GM19328 (cell line): ENCODE data around the gene LPCAT3.

ENCODE experiments used
- ATAC-seq: cut with Tn5 transposase; IDR thresholded peaks from one replicate; pipeline ENCODE4 v1.9.1; 2021; ENCODE audit warnings: mild to moderate bottlenecking, moderate library complexity; ENCODE audit not compliant: unreplicated experiment

Gene LPCAT3

DNA sequence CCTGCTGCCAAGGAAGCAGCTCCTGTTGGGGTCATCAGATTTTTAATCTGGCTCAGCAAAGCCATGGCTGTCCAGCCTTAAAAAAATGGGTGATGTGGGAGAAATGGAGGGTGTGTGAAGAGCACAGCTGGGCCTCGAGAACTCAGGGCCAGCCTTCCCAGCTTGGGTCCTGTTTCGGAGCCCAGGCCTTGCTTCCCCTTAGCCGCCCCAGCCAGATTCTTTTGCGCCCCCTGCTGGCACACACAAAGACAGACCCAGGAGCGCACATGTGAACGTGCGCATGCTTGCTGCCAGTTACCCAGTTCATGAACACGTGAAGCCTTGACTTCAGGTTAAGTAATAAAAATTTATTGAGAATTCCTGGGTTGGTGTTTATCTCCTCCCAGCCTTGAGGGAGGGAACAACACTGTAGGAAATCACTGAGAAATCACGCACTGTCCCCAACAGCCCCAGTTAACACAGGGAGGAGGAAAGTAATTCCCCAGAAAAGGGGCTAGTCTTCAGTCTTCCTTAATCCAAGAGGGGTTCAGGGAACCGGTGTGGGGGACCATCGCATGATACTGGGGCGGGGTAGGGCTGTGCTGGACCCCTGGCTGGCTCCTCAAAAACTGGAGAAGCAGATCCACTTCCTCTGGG lies 53.1 kb downstream of the LPCAT3 start:
- no peak for ATAC-seq

- no peak for ATAC-seq
Measured at GRCh38 chr12:6964605-6965025, 53.7 kb downstream of the LPCAT3 start.

DNA sequence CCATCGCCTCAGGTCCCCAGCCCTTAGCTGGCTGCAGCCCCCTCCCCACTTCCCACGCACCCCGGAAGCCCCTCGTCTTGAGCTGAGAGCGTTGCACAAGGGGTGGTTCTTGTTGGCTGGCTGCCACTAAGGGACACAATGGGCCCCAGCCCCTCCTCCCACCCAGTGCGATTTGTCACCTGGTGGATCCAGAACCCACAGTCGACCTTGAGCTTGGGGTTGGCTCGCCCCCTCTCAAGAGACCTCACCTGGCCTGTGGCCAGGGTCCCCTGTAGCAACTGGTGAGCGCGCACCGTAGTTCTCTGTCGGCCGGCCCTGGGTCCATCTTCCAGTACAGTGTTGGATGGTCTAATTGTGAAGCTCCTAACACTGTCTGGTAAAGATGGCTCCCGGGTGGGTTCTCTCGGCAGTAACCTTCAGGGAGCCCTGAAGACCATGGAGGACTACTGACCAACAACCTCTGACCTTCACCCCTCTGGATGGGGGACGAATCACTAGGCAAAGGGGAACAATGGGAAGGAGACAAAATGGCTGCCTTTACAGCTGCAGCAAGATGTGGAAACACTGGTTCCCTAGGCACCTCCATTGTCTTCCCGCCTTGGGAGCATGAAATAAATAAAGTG lies 54.4 kb downstream of the LPCAT3 start:
- ATAC-seq, result no peak

DNA sequence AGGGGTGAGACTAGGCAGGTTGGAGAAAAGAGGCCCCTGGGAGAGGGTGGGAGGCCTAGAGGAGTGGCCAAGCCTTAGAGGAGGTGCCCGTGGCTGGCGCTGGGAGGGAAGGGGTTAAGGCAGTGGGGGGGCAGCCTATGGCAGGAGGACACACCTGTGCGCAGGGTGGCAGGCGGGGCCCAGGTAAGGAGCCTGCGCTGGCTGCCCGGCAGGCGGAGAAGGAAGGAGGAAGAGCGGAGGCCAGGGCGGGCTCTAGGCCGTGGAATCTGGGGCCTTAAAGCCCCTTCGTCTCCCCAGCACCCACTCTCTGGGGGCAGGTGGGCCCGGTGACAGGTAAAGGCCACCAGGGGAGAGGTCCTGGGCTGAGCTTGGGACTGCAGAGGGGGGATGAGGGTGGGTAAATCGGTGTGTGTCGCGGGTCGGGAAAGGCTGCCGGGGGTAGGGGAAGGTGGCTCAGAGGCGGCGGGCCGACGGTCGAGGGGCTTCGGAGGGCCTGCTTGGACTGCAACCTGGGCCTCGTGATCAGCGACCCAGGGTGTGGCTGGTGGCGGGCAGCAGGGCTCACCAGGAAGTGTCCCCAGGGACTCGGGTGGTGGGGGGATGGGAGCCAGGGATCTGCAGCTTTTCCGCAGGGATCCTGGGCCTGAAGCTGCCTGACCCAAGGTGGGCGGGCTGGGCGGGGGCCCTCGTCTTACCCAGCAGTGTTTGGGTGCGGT lies 55.1 kb downstream of the LPCAT3 start:
- ATAC-seq, result no peak

- no peak for ATAC-seq
Measured at GRCh38 chr12:6962285-6963015, 55.8 kb downstream of the LPCAT3 start.

DNA sequence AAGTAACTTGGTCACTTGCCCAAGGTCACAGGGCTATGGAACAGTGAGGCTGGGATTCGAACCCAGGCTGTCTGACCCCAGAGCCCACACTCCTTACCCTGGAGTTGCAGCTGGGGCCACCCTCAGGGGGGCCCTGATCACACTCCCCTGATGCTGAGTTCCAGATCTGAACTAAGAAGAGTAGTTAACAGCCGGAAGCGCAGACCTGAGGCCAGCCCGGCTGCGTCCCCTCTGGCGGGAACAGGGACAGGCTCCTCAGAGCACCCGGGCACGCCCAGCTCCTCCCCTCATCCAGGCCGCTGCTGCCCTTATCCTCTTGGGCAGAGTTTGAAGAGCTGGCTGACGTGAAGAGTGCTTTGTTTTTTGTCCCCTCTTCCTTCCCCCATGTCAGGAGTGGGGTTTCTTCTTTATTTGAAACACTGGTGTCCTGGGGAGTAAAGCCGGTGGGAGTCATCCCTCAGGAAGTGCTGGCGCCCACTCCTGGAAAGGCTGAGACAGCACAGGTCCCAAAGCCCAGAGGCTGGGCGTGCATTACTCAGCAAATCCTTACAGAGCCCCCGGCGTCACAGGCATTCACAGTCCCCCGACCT lies 56.5 kb downstream of the LPCAT3 start:
- no peak for ATAC-seq

DNA sequence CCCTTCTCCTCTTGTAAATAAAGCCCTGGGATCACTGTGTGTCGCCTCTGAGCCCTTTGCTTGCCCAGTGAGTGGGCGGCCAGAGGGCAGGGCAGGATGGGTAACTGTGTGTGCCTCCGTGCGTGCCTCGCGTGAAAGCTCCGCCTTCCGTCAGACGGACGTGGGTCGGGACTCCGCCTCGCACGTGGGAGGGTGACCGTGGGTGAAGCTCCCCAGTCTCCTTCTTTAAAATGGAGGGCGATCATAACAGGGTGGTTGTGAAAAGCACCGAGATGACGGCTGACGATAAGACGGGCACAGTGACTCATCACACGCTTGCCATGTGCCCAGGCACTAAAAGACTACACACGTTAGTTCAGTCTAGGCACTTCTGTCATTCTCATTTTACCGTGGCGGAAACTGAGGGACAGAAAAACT lies 57.0 kb downstream of the LPCAT3 start:
- no peak for ATAC-seq

DNA sequence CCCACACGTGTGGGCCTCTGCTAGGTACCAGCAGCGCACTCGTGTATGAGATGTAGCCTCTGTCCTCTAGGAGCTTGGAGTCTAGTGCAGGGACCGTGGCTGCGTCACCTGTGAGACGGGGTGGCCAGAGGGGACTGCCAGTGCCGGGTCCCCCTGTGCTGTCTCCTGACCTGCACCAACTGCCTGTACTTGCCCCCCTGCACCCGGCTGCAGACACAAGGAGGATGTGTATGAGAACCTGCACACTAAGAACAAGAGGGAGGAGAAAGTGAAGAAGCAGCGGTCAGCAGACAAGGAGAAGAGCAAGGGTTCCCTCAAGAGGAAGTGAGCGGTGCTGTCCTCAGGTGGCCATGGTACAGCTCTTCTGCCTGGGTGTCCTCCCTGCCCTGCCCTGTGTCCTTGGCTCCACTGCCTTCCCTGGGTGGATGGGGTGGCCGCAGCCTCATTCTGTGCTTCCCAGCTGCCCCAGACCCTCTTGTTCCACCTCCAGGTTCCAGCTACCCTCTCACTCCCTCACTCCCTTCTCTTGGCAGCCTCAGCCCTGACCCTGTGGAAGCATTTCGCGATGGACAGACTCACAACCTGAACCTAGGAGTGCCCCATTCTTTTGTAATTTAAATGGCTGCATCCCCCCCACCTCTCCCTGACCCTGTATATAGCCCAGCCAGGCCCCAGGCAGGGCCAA lies 57.5 kb downstream of the LPCAT3 start:
- no peak for ATAC-seq

DNA sequence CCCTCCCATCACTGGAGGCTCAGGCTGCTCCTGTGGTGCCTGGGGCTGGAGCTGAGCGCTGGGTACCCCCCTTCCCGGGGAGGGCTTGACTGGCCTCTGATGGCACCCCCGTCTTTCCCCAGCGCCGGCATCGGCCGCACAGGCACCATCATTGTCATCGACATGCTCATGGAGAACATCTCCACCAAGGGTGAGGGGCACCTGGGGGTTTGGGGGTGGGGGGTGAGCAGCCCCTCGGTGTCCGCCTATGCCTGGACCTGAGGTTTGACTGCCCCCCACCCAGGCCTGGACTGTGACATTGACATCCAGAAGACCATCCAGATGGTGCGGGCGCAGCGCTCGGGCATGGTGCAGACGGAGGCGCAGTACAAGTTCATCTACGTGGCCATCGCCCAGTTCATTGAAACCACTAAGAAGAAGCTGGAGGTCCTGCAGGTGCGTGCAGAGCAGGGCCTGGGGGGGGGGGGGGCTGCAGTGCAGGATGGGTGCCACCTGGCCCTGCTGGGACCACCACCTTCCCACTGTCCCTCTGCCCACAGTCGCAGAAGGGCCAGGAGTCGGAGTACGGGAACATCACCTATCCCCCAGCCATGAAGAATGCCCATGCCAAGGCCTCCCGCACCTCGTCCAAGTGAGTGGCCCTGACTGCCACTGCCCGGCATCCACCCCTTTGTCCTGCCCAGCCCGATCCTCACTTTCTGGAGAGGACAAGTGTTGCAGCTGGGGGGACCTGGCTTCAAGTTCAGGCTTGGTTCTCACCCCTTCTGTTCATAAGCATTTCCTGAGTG lies 58.3 kb downstream of the LPCAT3 start:
- ATAC-seq, result no peak

- ATAC-seq, result peak; percentile 43
Measured at GRCh38 chr12:6959058-6959804, 59.0 kb downstream of the LPCAT3 start.

GRCh38 chr12:6958609-6959057 lies 59.6 kb downstream of the LPCAT3 start:
- no peak for ATAC-seq

DNA sequence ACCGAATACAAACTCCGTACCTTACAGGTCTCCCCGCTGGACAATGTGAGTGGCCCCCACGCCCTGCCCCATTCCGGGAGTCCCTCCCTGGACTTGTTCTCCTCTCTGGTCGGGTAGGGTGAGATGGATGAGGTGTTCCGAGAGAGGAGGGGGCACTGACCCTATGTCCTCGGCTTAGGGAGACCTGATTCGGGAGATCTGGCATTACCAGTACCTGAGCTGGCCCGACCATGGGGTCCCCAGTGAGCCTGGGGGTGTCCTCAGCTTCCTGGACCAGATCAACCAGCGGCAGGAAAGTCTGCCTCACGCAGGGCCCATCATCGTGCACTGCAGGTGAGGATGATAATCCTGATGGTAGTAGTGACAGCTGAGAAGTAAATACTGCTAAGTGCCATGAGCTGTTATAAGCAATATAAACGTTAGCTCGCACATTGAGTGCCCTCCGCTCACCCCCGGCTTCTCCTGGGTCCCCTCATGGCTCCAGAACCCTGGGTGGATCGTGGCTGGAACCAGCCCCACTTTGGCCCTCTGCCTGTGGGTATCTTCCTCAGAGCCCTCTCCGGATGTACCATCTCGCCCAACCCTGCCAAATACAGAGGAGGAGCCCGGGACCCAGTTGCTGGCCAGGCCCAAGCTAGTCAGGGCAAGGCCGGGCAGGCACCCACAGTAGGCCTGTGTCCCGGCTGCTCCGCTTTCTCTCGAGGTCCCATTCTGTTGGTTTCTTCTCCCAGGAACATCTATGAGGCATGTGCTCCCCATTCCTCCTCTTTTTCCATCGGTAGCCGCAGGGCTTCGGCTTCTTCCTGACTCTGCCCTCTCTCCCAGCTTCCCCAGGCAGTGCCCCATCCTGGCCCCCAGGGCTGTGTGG lies 60.3 kb downstream of the LPCAT3 start:
- no peak for ATAC-seq

DNA sequence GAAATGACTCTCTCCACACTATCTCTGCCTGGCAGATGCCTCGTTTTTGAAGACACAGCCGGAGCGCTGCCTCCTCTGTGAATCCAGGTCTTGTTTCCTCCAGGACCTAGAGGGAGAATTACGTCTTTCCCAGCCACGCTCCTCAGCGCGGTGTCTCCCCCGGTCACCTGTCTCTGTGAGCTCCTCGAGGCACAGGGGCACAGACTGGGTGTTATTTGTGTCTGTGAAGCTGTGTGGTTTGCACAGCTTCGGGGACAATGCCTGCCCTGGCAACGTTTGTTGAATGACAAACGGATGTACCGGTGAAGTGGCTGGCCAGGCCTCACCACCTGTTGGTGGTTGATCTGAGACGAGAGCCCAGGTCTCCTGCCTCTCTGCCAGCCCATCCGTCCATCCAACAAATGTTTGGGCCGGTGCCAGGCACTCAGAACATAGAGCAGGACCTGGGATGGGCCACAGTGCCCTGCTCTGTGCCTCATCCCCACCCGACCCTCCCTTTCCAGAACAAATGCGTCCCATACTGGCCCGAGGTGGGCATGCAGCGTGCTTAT lies 61.0 kb downstream of the LPCAT3 start:
- no peak for ATAC-seq

GRCh38 chr12:6956021-6956727 lies 62.1 kb downstream of the LPCAT3 start:
- ATAC-seq, result no peak

DNA sequence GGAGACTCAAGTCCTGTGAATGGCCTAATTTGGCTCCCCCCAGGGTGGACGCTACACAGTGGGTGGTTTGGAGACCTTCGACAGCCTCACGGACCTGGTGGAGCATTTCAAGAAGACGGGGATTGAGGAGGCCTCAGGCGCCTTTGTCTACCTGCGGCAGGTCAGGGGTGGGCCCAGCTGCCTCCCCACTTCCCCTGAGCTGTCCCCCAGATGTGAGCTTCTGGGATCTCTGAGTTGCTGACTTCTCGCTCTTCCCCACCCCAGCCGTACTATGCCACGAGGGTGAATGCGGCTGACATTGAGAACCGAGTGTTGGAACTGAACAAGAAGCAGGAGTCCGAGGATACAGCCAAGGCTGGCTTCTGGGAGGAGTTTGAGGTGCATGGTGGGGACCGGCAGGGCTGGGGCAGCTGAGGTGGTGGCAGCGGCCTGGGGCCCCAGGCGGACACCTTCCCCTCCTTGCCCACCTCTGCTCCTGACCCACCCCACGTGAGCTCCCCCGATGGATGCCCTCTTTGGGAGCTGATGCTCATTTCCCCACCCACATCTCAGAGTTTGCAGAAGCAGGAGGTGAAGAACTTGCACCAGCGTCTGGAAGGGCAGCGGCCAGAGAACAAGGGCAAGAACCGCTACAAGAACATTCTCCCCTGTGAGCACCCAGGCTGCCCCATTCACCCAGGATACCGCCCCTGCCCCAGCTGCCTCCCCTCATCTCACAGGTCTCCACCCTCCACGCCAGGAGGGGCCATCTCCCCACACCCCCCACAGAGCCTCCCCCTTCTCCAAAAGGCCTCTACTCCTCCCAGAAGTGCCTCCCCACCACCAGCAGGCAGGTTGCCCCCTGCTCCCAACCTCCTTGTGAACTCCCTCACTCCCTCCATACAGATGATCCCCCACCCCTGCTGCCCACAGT lies 62.9 kb downstream of the LPCAT3 start:
- no peak for ATAC-seq
